Measurements from ENCODE around the gene NFIX.

Gene NFIX

GRCh38 chr19:13005253-13005652 lies 10.0 kb downstream of the NFIX start:
- Mint-ChIP-seq H3K27ac (no peak overlapping the region), H3K4me1 (no peaks in the 10 kb centered on the region), H3K4me3 (no peak overlapping the region), H3K36me3 (ENCODE audit: low read depth) (no peaks in the 10 kb centered on the region), H3K9me3 (no peaks in the 10 kb centered on the region), H3K27me3 (peaks cover 11% of the 10 kb centered on the region)
- no peak for ATAC-seq
- no peak for DNase-seq

- Mint-ChIP-seq H3K27me3 (peaks cover 18% of the 10 kb centered on the region), H3K4me3 (no peak overlapping the region), H3K4me1 (no peaks in the 10 kb centered on the region), H3K36me3 (ENCODE audit: low read depth) (no peaks in the 10 kb centered on the region), H3K9me3 (no peaks in the 10 kb centered on the region), H3K27ac (no peak overlapping the region)
- ATAC-seq (no peak), DNase-seq (no peak)
These were observed 10.6 kb downstream of the NFIX start for GRCh38 chr19:13005861-13006370.

GRCh38 chr19:13006431-13007281 lies 11.4 kb downstream of the NFIX start:
- ATAC-seq (no peak), DNase-seq (no peak)
- Mint-ChIP-seq H3K9me3 (no peaks in the 10 kb centered on the region), H3K4me1 (peaks cover 3% of the 10 kb centered on the region), H3K36me3 (ENCODE audit: low read depth) (no peaks in the 10 kb centered on the region), H3K27me3 (peaks cover 23% of the 10 kb centered on the region), H3K4me3 (no peak overlapping the region), H3K27ac (no peak overlapping the region)

GRCh38 chr19:13007292-13008045 lies 12.2 kb downstream of the NFIX start:
- no peak overlapping the region for H3K27ac Mint-ChIP-seq
- DNase-seq, result no peak
- H3K27me3 Mint-ChIP-seq, result peaks cover 29% of the 10 kb centered on the region
- peaks cover 6% of the 10 kb centered on the region for H3K4me1 Mint-ChIP-seq
- H3K9me3 Mint-ChIP-seq, result no peaks in the 10 kb centered on the region
- H3K4me3 Mint-ChIP-seq, result no peak overlapping the region
- no peaks in the 10 kb centered on the region for H3K36me3 Mint-ChIP-seq (ENCODE audit: low read depth)
- no peak for ATAC-seq

GRCh38 chr19:13008926-13009787 lies 13.9 kb downstream of the NFIX start:
- H3K9me3 Mint-ChIP-seq, result no peaks in the 10 kb centered on the region
- DNase-seq, result no peak
- H3K27me3 Mint-ChIP-seq, result peaks cover 42% of the 10 kb centered on the region
- no peak overlapping the region for H3K4me3 Mint-ChIP-seq
- H3K4me1 Mint-ChIP-seq, result peaks cover 23% of the 10 kb centered on the region
- no peak for ATAC-seq
- peaks cover 1% of the 10 kb centered on the region for H3K36me3 Mint-ChIP-seq (ENCODE audit: low read depth)
- no peak overlapping the region for H3K27ac Mint-ChIP-seq

- Mint-ChIP-seq H3K4me1 (peaks cover 29% of the 10 kb centered on the region), H3K9me3 (no peaks in the 10 kb centered on the region), H3K27ac (no peak overlapping the region), H3K27me3 (peaks cover 51% of the 10 kb centered on the region), H3K4me3 (no peak overlapping the region), H3K36me3 (ENCODE audit: low read depth) (peaks cover 1% of the 10 kb centered on the region)
- DNase-seq, result no peak
- ATAC-seq, result no peak
These were observed 15.0 kb downstream of the NFIX start for GRCh38 chr19:13010038-13010991.

- DNase-seq (no peak), ATAC-seq (no peak)
- no peak overlapping the region for H3K27ac Mint-ChIP-seq
- H3K4me1 Mint-ChIP-seq, result peaks cover 29% of the 10 kb centered on the region
- H3K9me3 Mint-ChIP-seq, result no peaks in the 10 kb centered on the region
- peaks cover 1% of the 10 kb centered on the region for H3K36me3 Mint-ChIP-seq (ENCODE audit: low read depth)
- no peak overlapping the region for H3K4me3 Mint-ChIP-seq
- peaks cover 56% of the 10 kb centered on the region for H3K27me3 Mint-ChIP-seq
These were observed 15.8 kb downstream of the NFIX start for GRCh38 chr19:13010992-13011652.

GRCh38 chr19:13011653-13012389 lies 16.5 kb downstream of the NFIX start:
- Mint-ChIP-seq H3K9me3 (no peaks in the 10 kb centered on the region), H3K27ac (no peak overlapping the region), H3K27me3 (peaks cover 60% of the 10 kb centered on the region), H3K4me3 (no peak overlapping the region), H3K4me1 (peaks cover 29% of the 10 kb centered on the region), H3K36me3 (ENCODE audit: low read depth) (peaks cover 1% of the 10 kb centered on the region)
- ATAC-seq, result no peak
- DNase-seq, result no peak

- peaks cover 1% of the 10 kb centered on the region for H3K36me3 Mint-ChIP-seq (ENCODE audit: low read depth)
- no peaks in the 10 kb centered on the region for H3K9me3 Mint-ChIP-seq
- H3K27me3 Mint-ChIP-seq, result peaks cover 62% of the 10 kb centered on the region
- DNase-seq (no peak), ATAC-seq (no peak)
- peaks cover 29% of the 10 kb centered on the region for H3K4me1 Mint-ChIP-seq
- H3K4me3 Mint-ChIP-seq, result peak overlapping the region; percentile 80
- peak overlapping the region; percentile 94 for H3K27ac Mint-ChIP-seq
These were observed 17.1 kb downstream of the NFIX start for GRCh38 chr19:13012390-13012689.

GRCh38 chr19:13012690-13013608 lies 17.7 kb downstream of the NFIX start:
- Mint-ChIP-seq H3K4me1 (peaks cover 29% of the 10 kb centered on the region), H3K36me3 (ENCODE audit: low read depth) (peaks cover 1% of the 10 kb centered on the region), H3K9me3 (no peaks in the 10 kb centered on the region), H3K4me3 (peak overlapping the region; percentile 80), H3K27ac (peak overlapping the region; percentile 94), H3K27me3 (peaks cover 59% of the 10 kb centered on the region)
- peak; percentile 54 for DNase-seq
- peak; percentile 62 for ATAC-seq

GRCh38 chr19:13013649-13014048 lies 18.4 kb downstream of the NFIX start:
- H3K27ac Mint-ChIP-seq, result peak overlapping the region; percentile 61
- H3K9me3 Mint-ChIP-seq, result no peaks in the 10 kb centered on the region
- peaks cover 1% of the 10 kb centered on the region for H3K36me3 Mint-ChIP-seq (ENCODE audit: low read depth)
- DNase-seq (no peak), ATAC-seq (no peak)
- H3K4me3 Mint-ChIP-seq, result peak overlapping the region; percentile 80
- peaks cover 29% of the 10 kb centered on the region for H3K4me1 Mint-ChIP-seq
- H3K27me3 Mint-ChIP-seq, result peaks cover 61% of the 10 kb centered on the region

Measured in activated naive CD8-positive, alpha-beta T cell treated with anti-CD3 and anti-CD28 coated beads, Interleukin-2, amount 50 U/mL, for 24 hours (primary cell).